ENCODE measurements around the gene BMPR1A.

GRCh38 chr10:86850481-86850880 is 94.1 kb downstream of the BMPR1A start:
- TF ChIP-seq CTCF (conservative IDR thresholded peaks at IDR 0.05; ENCODE audit: low read length) (no peak), EZH2phosphoT487 (IDR thresholded peaks at IDR 0.05; ENCODE audit: borderline replicate concordance, low read depth, low read length) (no peak)

All from OCI-LY7 (cell line).